Gastrocnemius medialis (tissue), 4 donors: ENCODE results near the gene SIT1.
"Not testable (repeated sequence)": the region's sequence is repeated elsewhere in the genome, so short reads cannot be mapped to it uniquely, and the experiment has no call there.

Experiments
- CTCF ChIP-seq, 5 experiments: fragments of 450-650 bp in 3 of 5; fragments of 200-600 bp in 2 of 5; sonication (generic) in 2 of 5; IDR thresholded peaks in 4 of 5; conservative IDR thresholded peaks in 1 of 5; 1 replicate in 4 of 5; 2 replicates in 1 of 5; pipeline ENCODE4 v1.5.1; 2016 to 2019; ENCODE audit warnings: antibody characterized with exemption in 5 of 5, mild to moderate bottlenecking in 3 of 5, moderate library complexity in 3 of 5
- POLR2A ChIP-seq, 2 donors: fragments of 450-650 bp; IDR thresholded peaks; one replicate each; pipeline ENCODE4 v1.6.1; 2017; ENCODE audit warnings: antibody characterized with exemption in 2 of 2, mild to moderate bottlenecking in 2 of 2, moderate library complexity in 2 of 2

GRCh38 chr9:35640431-35640830 is 10.3 kb downstream of the SIT1 start:
- TF ChIP-seq CTCF (IDR thresholded peaks at IDR 0.05 in 4 of 5, conservative IDR thresholded peaks at IDR 0.05 in 1 of 5); POLR2A (IDR thresholded peaks at IDR 0.05): not testable (repeated sequence)
